Cardiac muscle cell (in vitro differentiated cells and primary cell): ENCODE results near the gene VWA3B. TPM values are rescaled to one million over a fixed set of nuclear protein-coding genes. Genes with fewer than 3 reads are reported as not detected.

Source experiments
- DNase-seq, 2 donors: peaks; one replicate each; pipeline versions ENCODE4 v3.0.0 to v3.0.0-alpha.2; 2010 to 2017; ENCODE audit warnings: low read depth in 1 of 2, low spot score in 1 of 2
- H3K27ac ChIP-seq: fragments of 200-600 bp; sonication (generic); 2 replicates; pipeline ENCODE4 v1.5.1; 2016
- H3K27me3 ChIP-seq: fragments of 200-600 bp; sonication (generic); 2 replicates; pipeline ENCODE4 v1.6.0; 2016; ENCODE audit warnings: control low read depth
- H3K36me3 ChIP-seq: fragments of 200-600 bp; sonication (generic); 2 replicates; pipeline ENCODE4 v1.5.1; 2016; ENCODE audit warnings: control low read depth
- H3K4me1 ChIP-seq: fragments of 200-600 bp; sonication (generic); 2 replicates; pipeline ENCODE4 v1.8.1; 2017; ENCODE audit warnings: low read depth, mild to moderate bottlenecking, mixed run types
- H3K4me3 ChIP-seq: fragments of 200-600 bp; sonication (generic); 2 replicates; pipeline ENCODE4 v1.5.1; 2016; ENCODE audit warnings: mild to moderate bottlenecking
- H3K9me3 ChIP-seq: fragments of 200-600 bp; sonication (generic); 2 replicates; pipeline ENCODE4 v1.5.1; 2017; ENCODE audit warnings: low read depth, mild to moderate bottlenecking, control low read depth
- polyA plus RNA-seq: library from polyadenylated mRNA; unstranded; fragments of >200 nt; fragmentation: Nextera tagmentation; extraction: Ambion mirVana; gene quantifications from 2 replicates; pipeline ENCODE4 v1.2.1, GENCODE V29; 2016
- total RNA-seq: library from RNA; depleted of rRNA; stranded (reverse); fragments of >200 nt; gene quantifications from 2 replicates; pipeline ENCODE4 v1.2.3, GENCODE V29; 2016
- TF ChIP-seq, protein P1 (sequence below): IDR thresholded peaks from 2 replicates; pipeline ENCODE4 v1.5.1; 2012; ENCODE audit warnings: low read depth, mild to moderate bottlenecking, low read length

Gene VWA3B
- total and polyA plus RNA-seq, 2 experiments from 2014 or later: 0.09 TPM; not detected in 1

- no peak overlapping the region for H3K27ac ChIP-seq
- no peak for DNase-seq
- H3K4me1 ChIP-seq: no peaks in the 10 kb centered on the region
- H3K4me3 ChIP-seq: no peak overlapping the region
- no peaks in the 10 kb centered on the region for H3K36me3 ChIP-seq
- no peaks in the 10 kb centered on the region for H3K9me3 ChIP-seq
- H3K27me3 ChIP-seq: peaks cover 37% of the 10 kb centered on the region
- TF ChIP-seq, protein P1, sequence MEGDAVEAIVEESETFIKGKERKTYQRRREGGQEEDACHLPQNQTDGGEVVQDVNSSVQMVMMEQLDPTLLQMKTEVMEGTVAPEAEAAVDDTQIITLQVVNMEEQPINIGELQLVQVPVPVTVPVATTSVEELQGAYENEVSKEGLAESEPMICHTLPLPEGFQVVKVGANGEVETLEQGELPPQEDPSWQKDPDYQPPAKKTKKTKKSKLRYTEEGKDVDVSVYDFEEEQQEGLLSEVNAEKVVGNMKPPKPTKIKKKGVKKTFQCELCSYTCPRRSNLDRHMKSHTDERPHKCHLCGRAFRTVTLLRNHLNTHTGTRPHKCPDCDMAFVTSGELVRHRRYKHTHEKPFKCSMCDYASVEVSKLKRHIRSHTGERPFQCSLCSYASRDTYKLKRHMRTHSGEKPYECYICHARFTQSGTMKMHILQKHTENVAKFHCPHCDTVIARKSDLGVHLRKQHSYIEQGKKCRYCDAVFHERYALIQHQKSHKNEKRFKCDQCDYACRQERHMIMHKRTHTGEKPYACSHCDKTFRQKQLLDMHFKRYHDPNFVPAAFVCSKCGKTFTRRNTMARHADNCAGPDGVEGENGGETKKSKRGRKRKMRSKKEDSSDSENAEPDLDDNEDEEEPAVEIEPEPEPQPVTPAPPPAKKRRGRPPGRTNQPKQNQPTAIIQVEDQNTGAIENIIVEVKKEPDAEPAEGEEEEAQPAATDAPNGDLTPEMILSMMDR: no peak
Measured at GRCh38 chr2:98341241-98341640, 254.3 kb downstream of the VWA3B start.

DNA sequence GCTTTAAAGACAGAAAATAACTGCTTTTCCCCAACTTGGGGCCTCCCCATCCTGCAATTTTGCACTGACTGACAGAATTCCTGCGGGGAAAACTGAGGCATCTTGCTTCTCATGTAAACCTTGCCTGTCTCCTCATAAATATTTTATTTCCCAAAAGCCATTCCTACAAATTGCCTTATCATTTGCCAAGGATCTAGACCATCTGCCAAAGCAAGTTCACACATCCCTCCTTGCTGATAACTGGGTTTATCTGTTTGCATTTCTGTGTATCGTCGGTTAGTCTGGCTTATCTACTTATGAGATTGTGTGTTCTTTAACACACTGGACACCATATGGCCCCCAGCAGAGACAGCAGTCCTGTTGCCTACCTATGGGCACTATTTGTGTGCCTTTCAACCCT is 256.3 kb downstream of the VWA3B start:
- Histone ChIP-seq H3K27ac (no peak overlapping the region), H3K4me1 (no peaks in the 10 kb centered on the region), H3K27me3 (peaks cover 57% of the 10 kb centered on the region), H3K4me3 (no peak overlapping the region), H3K9me3 (no peaks in the 10 kb centered on the region), H3K36me3 (no peaks in the 10 kb centered on the region)
- TF ChIP-seq, protein P1: no peak
- no peak for DNase-seq

GRCh38 chr2:98346311-98347236 is 259.6 kb downstream of the VWA3B start, which contains the start of gene CNGA3:
TSS of gene CNGA3 (plus strand) at chr2:98346456. CDS start at chr2:98369976, 23,520 bp downstream.
- H3K36me3 ChIP-seq: no peaks in the 10 kb centered on the region
- H3K27me3 ChIP-seq: peaks cover 89% of the 10 kb centered on the region
- no peaks in the 10 kb centered on the region for H3K9me3 ChIP-seq
- no peaks in the 10 kb centered on the region for H3K4me1 ChIP-seq
- TF ChIP-seq, protein P1: no peak
- peak; percentile 42 to 75 for DNase-seq
- no peak within 1 kb of the TSS for H3K27ac ChIP-seq
- H3K4me3 ChIP-seq: no peak within 1 kb of the TSS

GRCh38 chr2:98347298-98348065 is 260.5 kb downstream of the VWA3B start:
- H3K4me1 ChIP-seq: no peaks in the 10 kb centered on the region
- DNase-seq: no peak
- H3K4me3 ChIP-seq: no peak overlapping the region
- H3K9me3 ChIP-seq: no peaks in the 10 kb centered on the region
- TF ChIP-seq, protein P1: no peak
- no peaks in the 10 kb centered on the region for H3K36me3 ChIP-seq
- H3K27me3 ChIP-seq: peaks cover 89% of the 10 kb centered on the region
- H3K27ac ChIP-seq: no peak overlapping the region

- no peaks in the 10 kb centered on the region for H3K9me3 ChIP-seq
- TF ChIP-seq, protein P1: no peak
- DNase-seq: no peak
- H3K27me3 ChIP-seq: peaks cover 83% of the 10 kb centered on the region
- no peaks in the 10 kb centered on the region for H3K4me1 ChIP-seq
- no peak overlapping the region for H3K4me3 ChIP-seq
- H3K27ac ChIP-seq: no peak overlapping the region
- H3K36me3 ChIP-seq: no peaks in the 10 kb centered on the region
Measured at GRCh38 chr2:98348066-98348561, 261.1 kb downstream of the VWA3B start.
